Hematopoietic multipotent progenitor cell treated with erythropoietin and hydrocortisone succinate and interleukin-3 and kit ligand, for 6 days (in vitro differentiated cells): Measurements from ENCODE around the gene ZNF627.
A peak's percentile ranks its signal among the peaks of the same experiment; 100 is the strongest.
"Not testable (repeated sequence)": the region's sequence is repeated elsewhere in the genome, so short reads cannot be mapped to it uniquely, and the experiment has no call there.

Experiments
- DNase-seq: peaks from one replicate; pipeline ENCODE4 v3.0.0-alpha.2; 2015

The ZNF627 gene

DNA sequence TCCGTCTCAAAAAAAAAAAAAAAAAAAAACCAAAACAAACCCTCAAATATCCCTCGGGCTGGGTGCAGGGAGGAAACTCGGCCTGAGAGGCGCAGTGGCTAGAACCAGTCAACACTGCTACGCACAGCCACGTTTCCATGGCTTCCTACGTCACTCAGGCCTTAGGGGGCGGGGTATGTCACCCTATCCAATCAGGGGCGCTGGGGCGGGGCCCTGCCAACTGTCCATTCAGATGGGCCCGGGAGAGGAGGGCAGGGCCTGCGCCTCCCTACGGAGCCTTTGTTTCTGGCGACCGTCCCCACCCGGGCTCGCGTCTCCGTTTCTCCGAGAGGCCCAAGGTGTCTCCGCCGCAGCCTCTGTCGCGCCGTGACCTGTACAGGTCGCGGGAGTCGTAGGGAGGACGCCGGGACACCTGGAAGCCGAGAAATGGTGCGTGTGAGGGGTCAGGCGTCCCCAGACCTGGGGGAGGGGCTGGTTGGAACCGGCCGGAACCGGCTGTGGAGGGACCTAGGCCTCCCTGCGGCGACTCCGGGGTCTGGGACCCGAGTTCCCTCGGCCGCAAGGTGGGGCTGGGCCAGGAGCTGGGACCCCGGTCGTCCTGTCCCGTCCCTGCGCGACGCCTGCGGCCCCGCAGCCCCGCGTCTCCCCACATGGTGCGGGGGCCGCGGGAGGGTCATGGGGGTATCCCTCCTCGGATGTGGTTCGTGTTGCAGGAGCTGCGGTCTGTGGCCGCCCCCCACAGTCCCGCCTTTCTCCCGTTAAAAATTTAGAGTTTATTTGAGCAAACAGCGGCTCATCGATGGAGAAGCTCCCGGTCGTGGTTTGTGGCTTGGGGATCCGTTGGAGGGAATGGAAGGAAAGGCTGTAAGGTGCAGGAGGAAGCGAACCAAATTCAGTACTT lies at the start of gene ZNF627:
ZNF627 (plus strand) TSS at position 282 of the 901 bp plus-strand sequence; CDS start at position 427, 145 bp downstream.
- peak; percentile 100 for DNase-seq

DNA sequence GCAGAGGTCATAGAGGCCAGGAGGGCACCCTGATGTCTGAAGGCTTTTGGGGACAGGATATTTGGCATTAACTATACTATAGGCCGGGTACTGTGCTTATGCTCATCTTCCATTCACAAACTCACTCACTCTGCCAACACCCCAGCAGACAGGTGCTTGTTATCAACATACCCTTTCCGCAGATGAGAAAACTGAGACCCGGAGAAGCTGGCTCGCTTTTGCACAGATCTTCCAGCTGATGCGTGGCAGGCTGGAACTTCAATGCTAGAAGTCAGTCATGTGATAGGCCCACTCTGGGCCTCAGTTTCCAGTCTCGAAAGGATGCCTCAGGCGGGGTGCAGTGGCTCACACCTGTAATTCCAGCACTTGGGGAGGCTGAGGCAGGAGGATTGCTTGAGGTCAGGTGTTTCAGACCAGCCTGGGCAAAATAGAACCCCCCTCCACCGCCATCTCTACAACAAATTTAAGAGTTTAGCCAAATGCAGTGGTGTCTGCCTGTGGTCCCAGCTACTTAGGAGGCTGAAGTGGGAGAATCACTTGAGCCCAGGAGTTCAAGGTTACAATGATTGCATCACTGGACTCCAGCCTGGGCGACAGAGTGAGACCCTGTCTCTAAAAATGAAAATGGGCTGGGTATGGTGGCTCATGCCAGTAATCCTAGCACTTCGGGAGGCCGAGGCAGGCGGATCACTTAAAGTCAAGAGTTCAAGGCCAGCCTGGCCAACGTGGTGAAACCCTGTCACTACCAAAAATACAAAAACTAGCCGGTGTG lies 49.2 kb upstream of the ZNF627 start:
- DNase-seq, result no peak

DNA sequence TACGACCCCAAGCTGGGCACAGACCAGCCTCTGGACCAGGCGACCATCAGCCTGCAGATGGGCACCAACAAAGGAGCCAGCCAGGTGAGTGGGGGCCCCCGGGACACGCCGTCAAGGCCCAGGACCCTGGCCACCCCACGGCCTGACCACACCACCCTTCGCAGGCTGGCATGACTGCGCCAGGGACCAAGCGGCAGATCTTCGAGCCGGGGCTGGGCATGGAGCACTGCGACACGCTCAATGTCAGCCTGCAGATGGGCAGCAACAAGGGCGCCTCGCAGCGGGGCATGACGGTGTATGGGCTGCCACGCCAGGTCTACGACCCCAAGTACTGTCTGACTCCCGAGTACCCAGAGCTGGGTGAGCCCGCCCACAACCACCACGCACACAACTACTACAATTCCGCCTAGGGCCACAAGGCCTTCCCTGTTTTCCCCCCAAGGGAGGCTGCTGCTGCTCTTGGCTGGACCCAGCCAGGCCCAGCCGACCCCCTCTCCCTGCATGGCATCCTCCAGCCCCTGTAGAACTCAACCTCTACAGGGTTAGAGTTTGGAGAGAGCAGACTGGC lies 47.8 kb upstream of the ZNF627 start:
- no peak for DNase-seq

DNA sequence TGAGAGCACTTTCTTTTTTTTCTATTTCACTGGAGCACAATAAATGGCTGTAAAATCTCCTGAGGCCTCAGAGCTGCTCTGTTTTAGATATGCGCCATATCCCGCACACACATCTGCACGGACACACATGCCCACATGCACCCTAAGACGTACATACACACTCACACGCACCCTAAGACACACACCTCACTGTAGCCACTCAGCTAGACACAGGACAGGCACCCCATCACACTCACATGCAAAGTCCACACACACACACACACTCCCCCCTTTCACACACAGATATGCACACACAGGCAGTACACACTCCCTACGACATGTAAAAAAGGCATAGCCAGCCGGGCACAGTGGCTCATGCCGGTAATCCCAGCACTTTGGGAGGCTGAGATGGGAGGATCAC lies 47.0 kb upstream of the ZNF627 start:
- DNase-seq, result no peak

DNA sequence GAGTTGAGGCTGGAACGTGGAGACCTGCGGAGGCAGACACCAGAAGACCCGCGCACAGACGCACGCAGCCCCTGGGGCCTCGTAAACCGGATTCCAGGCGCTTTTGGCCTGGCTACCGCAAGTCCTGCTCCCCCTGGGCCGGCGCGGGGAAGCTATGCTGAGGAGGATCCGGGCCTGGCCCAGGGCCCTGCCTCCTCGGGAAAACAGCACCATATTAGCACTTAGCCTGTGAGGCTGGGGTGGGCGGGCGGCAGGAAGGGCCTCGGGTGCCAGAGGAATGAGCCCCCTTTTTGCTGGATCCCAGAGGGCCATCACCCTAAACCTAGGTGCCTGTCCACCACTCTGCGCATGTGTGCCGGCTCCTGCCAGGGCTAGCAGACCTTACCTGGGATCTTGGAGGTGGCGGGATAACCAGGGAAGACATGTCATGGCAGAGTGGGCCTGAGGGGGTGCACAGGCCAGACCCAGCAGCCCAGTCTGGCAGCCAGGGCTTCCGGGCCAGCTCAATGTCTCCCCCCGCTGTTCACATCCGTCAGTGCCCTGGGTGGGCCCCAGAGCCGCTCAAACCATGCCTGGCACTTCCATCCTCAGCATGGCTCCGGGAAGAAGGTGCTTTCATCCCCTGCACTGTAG lies 45.6 kb upstream of the ZNF627 start:
- peak; percentile 52 for DNase-seq

DNA sequence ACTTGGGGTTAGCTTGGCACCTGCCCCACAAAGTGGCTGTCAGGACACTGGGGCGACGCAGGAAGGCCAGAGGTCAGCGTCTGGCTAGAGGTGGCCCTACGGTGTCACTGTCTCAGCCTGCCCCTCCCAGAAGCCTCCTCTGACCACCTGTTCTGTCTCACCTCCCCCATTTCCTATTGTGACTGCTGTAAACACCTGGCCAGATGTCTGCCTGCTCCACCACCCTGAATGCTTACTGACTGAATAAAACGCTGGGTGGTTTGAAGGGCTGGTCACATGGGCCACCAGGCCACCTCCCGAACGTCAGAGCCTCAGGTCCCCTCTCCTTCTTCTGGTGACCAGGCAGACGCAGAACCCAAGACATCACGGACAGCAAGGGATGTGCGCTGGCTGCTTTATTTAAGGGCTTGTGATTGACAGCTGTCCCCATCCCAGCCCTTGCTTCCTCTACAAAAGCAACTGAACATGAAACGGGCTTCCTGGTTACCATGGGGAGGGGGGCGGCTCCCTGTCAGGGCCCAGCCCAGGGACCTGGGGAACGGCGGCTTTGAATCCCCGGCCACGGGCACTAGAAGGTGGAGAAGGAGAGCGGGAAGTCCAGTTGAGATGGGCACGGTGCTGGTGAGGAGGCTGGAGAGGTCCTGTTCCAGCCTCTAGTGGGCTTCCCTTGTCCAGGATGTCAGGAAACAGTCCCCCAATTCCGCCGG lies 44.5 kb upstream of the ZNF627 start:
- DNase-seq, result no peak

DNA sequence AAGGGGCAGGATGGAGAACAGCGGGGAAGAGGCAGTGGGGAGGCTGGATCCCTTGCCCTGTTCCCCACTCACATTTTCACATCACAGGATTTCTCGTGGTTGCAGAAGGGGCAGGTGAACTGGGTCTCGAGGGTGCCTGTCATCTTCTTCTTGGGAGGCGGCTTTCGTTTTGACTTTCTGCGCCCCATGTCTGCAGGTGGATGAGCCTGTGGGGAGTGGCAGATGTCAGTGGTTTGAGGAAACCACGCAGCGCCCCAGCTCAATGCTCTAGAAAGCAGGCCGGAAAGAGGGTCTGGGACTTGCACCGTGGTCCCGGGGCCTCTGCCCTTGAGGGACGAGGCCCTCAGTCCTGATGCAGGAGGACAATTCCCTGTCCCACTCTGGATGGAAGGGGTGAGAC lies 43.1 kb upstream of the ZNF627 start:
- no peak for DNase-seq

DNA sequence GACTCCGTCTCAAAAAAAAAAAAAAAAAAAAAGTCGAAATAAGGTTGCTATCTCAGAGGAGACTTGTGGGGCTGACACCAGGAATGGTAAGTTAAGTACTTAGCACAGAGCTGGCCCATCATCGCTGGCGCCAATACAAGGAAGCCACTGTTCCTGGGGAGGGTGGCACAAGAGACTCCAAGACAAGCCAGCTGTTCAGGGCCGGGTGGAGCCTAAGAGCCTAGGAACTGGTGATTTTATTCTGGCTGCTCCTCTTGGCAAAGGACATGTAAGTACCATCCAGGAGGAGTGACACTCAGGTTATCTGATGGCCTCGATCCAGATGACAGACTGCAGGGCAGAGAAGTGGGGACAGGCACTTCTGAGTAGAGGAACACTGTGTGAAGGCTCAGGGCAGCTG lies 42.0 kb upstream of the ZNF627 start:
- DNase-seq, result no peak

DNA sequence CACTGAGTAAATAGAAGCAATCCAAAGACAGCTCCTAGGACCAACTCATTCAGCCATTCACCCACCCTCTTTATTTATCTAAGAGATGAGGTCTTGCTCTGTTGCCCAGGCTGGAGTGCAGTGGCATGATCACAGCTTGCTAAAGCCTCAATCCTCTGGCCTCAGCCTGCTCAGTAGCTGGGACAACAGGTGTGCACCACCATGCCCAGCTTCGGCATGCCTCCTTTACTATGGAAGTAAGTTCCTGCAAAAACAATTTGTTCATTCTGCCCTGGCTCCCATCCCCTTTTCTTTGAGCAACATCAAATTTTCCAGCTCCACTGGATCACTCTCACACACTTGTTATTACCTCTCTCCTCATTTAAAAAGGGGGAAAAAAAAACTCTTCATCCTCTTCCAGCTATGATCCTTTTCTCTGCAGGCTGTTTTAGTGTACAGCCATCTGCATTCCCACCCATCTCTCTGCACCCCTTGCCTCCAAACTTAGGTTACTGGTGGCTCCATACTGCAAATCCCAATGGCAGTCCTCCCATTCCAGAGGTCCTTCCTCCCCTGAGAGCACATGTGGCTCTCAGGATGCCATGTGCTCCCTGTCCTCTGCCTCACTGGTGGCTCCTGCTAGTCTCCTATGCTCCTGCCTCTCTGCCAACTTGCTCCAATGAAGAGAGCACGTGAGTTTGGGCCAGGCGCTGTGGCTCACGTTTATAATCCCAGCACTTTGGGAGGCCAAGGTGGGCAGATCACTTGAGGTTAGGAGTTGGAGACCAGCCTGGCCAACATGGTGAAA lies 40.5 kb upstream of the ZNF627 start:
- DNase-seq, result no peak

DNA sequence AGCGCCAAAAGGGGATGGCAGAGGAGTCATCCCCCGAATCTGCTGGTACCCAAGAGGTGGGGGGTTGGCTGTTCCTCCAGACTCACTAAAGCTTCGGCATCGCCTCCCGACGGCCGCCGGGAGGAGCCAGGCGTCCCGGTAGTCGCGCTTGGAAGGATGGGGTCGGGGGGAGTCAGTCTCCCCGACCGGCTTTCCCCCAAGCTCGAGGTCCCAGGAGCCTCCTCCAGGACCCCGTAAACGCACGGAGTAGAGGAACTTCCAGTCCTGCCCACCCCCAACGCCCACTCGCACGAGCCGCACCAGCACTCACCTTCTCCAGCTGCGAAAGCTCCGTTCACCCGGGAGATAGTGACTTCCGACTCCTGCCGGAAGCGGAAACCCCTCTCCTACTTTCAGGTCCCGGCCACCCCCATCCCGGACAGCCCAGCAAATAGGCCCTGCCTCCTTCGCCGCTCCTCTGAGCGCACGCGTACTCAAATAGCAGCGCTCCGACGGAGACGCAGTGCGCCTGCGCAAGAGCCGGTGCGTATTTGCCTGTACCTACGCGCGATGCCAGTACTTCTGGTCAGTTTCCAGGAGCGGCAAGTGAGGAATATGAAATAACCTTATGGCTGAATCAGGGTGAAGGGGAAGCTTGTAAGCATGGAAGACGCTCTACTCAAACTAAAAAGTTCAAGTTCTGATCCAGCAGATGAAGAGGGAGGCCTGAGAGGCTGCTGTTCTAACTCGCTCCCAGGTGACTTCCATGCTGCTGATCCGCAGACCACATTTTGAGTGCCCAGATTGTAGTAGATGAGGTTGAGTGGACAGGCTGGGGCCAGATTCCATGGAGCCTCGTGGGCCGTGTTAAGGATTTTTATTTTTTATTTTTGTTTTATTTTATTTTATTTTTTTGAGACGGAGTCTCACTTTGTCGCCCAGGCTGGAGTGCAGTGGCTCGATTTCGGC lies 38.1 kb upstream of the ZNF627 start, which contains the start of gene ELOF1:
ELOF1 (minus strand) TSS at position 350 of the 948 bp plus-strand sequence. CDS start 4,883 bp downstream, outside the sequence.
- DNase-seq, result peak; percentile 99

DNA sequence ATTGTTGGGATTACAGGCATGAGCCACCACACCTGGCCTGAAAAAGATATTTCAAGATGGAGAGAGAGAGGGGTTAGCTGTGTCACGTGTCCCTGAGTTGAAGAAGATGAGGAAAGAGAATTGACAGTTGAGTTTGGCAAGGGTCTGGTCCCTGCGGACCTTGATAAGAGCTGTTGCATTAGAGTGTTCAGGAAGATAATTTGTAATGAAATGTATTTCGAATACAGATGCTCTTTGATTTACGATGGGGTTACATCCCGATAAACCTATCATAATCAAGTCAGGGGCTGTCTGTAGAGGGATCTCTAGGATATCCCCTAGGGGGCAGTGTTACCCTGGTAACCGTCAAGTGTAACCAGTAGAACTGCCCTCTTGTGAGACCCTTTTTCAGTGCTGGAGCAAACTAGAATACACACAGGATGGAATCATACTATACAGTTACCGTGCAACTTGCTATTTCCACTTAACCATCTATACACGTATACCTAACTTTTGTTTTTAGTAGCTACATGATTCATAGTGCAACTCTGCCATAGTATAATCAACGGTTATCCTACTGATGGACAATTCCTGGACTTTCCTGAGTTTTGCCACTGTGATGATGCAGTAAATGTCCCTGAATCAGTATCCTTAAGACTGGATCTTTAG lies 36.8 kb upstream of the ZNF627 start:
- peak; percentile 99 for DNase-seq

DNA sequence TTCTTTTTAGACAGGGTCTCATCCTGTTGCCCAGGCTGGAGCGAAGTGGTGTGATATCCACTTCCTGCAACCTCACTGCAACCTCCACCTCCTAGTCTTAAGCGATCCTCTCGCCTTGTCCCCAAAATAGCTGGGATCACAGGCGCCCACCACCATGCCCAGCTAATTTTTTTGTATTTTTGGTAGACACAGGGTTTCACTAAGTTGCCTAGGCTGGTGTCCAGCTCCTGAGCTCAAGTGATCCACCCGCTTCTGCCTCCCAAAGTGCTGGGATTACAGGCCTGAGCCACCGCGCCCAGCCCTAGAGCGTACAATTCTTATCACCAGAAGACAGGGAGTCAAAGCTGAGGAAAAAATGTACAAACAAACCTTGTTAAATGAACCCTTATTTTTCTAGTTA lies 33.8 kb upstream of the ZNF627 start:
- peak; percentile 81 for DNase-seq

DNA sequence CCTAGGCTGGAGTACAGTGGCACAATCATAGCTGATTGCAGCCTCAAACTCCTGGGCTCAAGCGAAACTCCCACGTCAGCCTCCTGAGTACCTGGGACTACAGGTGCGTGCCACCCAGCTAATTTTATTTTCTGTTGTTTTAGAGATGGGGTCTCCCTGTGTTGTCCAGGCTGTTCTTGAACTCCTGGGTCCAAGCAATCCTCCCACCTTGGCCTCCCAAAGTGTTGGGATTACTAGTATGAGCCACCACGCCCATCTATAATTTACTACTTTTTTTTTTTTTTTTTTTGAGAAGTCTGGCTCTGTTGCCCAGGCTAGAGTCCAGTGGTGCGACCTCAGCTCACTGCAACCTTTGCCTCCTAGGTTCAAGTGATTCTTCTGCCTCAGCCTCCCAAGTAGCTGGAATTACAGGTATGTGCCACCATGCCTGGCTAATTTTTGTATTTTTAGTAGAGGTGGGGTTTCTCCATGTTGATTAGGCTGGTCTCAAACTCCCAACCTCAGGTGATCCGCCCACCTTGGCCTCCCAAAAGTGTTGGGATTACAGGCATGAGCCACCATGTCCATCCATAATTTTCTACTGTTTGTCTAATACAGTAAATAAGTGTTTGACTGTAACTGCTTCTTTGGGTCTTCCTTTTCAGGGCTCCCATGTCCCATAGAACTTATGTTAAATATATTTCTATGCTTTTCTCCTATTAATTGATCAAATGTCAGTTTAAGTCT lies 33.0 kb upstream of the ZNF627 start:
- peak; percentile 39 for DNase-seq

DNA sequence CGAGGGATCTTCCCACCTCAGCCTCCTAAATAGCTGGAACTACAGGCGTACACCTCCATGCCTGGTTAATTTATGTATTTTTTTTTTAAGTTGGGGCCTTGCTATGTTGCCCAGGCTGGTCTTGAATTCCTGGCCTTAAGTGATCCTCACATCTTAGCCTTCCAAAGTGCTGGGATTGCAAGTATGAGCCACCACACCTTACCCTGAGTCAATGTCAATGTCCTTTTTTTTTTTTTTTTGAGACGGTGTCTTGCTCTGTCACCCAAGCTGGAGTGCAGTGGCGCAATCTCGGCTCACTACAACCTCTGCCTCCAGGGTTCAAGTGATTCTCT lies 31.7 kb upstream of the ZNF627 start:
- DNase-seq, result not testable (repeated sequence)

DNA sequence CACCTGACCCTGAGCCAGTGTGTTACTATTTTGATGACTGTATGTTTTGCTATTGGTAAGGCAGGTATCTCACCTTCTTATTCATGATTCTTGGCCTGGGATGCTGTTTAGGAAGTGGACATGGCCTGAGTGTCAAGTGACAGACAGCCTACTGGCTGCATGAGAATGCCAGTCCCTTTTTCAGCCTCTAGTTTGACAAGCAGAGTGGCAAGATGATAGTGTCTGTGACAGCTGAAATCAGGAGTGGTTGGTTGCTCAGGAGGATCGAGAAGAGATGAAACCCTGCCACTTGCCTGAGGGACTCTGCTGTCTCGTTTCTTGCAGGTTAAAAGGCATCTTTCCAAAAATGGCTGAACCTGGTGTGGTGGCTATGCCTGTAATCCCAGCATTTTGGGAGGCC lies 31.1 kb upstream of the ZNF627 start:
- no peak for DNase-seq

DNA sequence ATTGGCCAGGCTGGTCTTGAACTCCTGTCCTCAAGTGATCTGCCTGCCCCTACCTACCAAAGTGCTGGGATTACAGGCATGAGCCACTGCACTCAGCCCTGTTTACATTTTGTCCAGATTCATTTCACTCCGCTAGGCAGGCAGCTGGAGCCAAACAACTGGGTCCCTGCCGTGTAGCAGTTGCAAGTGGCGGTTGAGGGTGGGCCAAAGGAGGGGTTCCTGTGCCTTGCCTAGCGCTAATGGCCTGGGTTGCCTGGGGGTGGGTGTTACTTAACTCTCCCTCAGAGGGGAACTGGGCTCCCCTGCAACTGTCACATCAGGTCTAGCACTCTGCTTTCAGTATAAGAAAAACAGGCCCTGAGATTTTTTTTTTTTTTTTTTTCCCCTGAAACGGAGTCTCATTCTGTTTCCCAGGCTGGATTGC lies 27.2 kb upstream of the ZNF627 start:
- DNase-seq, result peak; percentile 65

DNA sequence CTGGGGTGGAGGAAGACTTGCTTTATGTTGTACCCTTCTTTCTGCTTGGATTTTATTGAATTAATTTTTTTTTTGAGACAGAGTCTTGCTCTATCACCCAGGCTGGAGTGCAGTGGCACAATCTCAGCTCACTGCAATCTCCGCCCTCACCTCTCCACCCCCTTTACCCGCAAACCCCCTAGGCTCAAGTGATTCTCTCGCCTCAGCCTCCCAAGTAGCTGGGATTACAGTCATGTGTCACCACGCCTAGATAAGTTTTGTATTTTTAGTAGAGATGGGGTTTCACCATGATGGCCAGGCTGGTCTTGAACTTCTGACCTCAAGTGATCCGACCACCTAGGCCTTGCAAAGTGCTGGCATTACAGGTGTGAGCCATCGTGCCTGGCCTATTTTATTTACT lies 23.9 kb upstream of the ZNF627 start:
- DNase-seq, result not testable (repeated sequence)

DNA sequence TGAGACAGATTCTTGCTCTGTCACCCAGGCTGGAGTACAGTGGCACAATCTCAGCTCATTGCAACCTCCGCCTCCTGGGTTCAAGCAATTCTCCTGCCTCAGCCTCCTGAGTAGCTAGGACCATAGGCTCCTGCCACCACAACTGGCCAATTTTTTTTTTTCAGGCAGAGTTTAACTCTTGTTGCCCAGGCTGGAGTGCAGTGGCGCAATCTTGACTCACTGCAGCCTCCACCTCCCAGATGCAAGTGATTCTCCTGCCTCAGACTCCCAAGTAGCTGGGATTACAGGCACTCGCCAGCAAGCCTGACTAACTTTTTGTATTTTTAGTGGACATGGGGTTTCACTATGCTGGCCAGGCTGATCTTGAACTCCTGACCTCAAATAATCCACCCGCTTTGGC lies 23.5 kb upstream of the ZNF627 start:
- not testable (repeated sequence) for DNase-seq

DNA sequence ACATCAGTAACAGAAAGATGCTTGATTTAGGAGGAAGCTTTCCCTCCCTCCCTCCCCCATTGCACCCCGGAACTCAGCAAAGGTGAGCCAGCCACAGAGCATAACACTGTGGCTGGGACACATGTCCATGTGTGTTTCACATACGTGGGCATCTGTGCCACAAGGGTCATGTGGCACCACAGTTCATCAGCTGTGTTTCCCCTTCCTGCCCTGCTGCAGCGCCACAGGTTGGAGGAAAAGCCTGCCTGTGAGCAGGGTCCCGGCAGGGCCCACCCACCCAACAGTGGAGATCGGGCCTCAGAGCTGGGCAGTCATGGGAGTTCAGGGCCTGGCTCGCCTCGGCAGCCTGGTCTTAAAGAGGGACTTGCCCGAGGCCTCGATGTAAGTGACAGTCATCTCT lies 22.6 kb upstream of the ZNF627 start:
- DNase-seq, result no peak
